ENCODE measurements around the gene COASY. TPM values are rescaled to one million over a fixed set of nuclear protein-coding genes. Genes with fewer than 3 reads are reported as not detected.

COASY gene
- total RNA-seq, 1 experiment from 2014 or later: 131 TPM

DNA sequence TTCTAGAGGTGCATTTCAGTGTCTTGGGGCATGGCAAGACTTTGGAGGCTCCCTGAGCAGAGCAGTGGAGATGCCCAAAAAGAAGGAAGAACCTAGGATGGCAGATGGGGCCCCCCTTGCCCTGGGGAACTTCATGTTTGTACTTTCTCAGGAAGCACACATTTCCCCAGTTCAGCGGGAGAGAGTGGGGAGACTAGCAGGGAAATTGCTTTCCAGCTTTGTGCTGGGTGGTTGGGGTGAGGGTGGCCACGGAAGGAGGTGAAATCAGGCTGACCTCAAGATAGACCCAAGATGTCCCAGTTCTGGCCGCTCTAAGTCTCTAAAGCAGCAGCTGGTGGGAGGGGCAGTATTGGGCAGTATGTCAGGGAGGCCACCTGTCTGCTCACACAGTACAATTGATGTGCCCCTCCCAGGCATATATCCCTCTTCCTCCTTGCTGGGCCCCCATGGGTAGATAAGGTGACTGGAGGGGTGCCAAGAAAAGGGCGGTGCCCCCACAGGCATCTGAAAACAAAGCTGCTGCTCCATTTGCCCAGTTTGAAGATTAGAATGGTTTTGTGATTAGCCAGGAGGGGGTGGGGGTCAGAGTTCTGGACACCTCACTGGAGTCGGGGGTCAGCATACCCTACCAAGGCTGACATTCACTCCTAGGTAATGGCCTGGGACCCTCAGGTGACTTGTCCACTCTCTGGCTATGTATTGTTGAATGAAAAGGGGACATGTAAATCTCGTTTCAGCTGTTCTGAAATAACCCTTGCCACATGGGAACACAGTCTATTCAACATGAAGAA is 43.0 kb upstream of the COASY start (continued):
- TF ChIP-seq, protein P1, sequence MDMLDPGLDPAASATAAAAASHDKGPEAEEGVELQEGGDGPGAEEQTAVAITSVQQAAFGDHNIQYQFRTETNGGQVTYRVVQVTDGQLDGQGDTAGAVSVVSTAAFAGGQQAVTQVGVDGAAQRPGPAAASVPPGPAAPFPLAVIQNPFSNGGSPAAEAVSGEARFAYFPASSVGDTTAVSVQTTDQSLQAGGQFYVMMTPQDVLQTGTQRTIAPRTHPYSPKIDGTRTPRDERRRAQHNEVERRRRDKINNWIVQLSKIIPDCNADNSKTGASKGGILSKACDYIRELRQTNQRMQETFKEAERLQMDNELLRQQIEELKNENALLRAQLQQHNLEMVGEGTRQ (CRISPR knock-in tag; IDR thresholded peaks at IDR 0.05): no peak
- TF ChIP-seq SMAD3 (CRISPR knock-in tag; IDR thresholded peaks at IDR 0.05; ENCODE audit: borderline replicate concordance) (no peak), ZNF423 (CRISPR knock-in tag; IDR thresholded peaks at IDR 0.05) (no peak), ZNF138 (CRISPR knock-in tag; conservative IDR thresholded peaks at IDR 0.05) (no peak), ZNF416 (CRISPR knock-in tag; IDR thresholded peaks at IDR 0.05) (no peak)
- TF ChIP-seq, protein P2, sequence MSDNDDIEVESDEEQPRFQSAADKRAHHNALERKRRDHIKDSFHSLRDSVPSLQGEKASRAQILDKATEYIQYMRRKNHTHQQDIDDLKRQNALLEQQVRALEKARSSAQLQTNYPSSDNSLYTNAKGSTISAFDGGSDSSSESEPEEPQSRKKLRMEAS (CRISPR knock-in tag; IDR thresholded peaks at IDR 0.05): no peak

DNA sequence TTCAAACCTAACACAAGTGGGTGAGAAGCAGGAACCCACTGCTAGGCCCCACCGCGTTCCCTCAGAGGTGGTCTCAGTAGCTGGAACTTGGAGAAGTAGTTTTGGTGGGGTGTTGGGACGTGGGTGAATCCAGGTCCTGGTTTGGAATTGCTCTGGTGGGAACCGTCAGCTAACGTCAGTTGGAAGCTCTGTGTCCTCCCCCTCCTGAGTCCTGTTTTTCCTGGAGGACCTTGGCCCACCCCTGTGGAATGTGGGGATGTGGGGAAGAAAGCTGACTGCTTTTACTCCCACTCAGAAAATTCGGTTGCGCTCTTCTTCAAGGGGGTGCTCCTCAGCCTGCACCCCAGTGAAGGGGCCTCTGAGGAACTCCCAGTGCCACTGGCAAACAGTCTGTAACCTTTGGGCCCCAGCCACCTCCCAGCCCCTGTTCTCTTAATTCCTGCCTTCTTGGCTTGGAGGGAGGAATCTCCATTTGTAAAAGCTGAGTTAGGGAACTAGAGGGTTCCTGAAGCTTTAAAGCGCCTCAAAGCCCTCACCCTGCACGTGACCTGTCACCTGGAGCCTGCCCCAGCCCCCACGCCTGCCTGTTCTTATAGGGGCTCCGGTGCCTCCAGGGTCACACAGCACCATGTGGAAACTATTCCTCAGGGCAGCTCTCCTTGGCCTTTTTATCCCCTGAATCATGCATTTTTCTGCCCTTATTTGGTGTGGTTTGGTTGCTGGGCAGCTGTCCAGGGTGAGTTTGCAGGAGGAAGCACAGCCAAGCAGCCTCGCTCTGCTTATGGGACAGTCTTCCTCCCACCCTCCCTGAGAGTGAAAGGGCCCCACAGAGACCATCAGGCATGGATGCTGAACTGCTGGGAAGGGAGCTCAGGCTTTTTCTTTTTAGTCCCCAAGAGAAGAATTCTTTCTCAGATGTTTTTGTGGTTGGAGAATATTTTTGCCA is 42.1 kb upstream of the COASY start:
- ChIA-PET CTCF (interaction anchor here (0.6 to 4.1 kb wide), 23 partner anchors 7 to 399 kb away, joined by 3 to 72 read pairs (median 4); partner anchors contain the start of genes CAVIN1, KAT2A, MLX and PSMC3IP), POLR2A (interaction anchor here (0.5 to 1.2 kb wide), 7 partner anchors 13 to 97 kb away, joined by 3 to 6 read pairs (median 3); partner anchors contain the start of genes CAVIN1 and NAGLU)
- Mint-ChIP-seq H3K4me3 (no peak overlapping the region), H3K27ac (no peak overlapping the region; the same call in 1 of the 2 replicates), H3K27me3 (ENCODE audit: low read depth) (peaks cover 4% of the 10 kb centered on the region), H3K9me3 (no peaks in the 10 kb centered on the region), H3K36me3 (peaks cover 10% of the 10 kb centered on the region), H3K4me1 (peaks cover 19% of the 10 kb centered on the region)
- ATAC-seq (peak; percentile 64), DNase-seq (ENCODE audit: low spot score) (peak; percentile 54)
- TF ChIP-seq, protein P3, sequence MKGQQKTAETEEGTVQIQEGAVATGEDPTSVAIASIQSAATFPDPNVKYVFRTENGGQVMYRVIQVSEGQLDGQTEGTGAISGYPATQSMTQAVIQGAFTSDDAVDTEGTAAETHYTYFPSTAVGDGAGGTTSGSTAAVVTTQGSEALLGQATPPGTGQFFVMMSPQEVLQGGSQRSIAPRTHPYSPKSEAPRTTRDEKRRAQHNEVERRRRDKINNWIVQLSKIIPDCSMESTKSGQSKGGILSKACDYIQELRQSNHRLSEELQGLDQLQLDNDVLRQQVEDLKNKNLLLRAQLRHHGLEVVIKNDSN (CRISPR knock-in tag; IDR thresholded peaks at IDR 0.05): peak; percentile 94
- TF ChIP-seq, protein P1 (CRISPR knock-in tag; IDR thresholded peaks at IDR 0.05): peak; percentile 91
- TF ChIP-seq, protein P4, sequence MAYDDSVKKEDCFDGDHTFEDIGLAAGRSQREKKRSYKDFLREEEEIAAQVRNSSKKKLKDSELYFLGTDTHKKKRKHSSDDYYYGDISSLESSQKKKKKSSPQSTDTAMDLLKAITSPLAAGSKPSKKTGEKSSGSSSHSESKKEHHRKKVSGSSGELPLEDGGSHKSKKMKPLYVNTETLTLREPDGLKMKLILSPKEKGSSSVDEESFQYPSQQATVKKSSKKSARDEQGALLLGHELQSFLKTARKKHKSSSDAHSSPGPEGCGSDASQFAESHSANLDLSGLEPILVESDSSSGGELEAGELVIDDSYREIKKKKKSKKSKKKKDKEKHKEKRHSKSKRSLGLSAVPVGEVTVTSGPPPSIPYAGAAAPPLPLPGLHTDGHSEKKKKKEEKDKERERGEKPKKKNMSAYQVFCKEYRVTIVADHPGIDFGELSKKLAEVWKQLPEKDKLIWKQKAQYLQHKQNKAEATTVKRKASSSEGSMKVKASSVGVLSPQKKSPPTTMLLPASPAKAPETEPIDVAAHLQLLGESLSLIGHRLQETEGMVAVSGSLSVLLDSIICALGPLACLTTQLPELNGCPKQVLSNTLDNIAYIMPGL (CRISPR knock-in tag; IDR thresholded peaks at IDR 0.05): no peak

DNA sequence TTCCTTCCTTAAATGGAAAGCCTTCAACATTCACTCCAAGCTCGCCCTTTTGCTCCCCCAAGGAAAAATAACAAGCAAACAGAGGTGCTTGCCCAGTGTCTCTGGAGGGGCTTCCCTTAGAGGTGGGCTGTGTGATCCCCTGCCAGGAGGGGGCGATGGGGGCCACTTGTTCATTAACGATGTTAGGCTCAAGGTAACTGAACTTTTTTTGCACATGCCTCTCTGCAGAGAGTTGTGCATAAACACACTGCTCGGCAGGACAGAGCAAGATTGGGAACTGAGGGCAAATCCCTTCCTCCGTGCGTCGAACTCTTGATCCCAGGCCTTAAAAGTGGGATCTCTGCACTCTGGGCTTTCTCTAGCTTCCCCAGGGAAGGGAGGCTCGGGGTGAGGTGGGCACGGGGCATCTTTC is 41.4 kb upstream of the COASY start:
- H3K9me3 Mint-ChIP-seq: no peaks in the 10 kb centered on the region
- H3K4me3 Mint-ChIP-seq: no peak overlapping the region
- ATAC-seq (no peak), DNase-seq (ENCODE audit: low spot score) (peak; percentile 34)
- POLR2A ChIA-PET: interaction anchor here (1.0 to 1.2 kb wide), 4 partner anchors 15 to 98 kb away, joined by 3 to 4 read pairs (median 3); partner anchors contain the start of genes CAVIN1 and NAGLU
- CTCF ChIA-PET: interaction anchor here (0.6 to 2.3 kb wide), 15 partner anchors 10 to 333 kb away, joined by 3 to 12 read pairs (median 5); partner anchors contain the start of genes CAVIN1 and PSMC3IP
- H3K27ac Mint-ChIP-seq: no peak overlapping the region
- H3K27me3 Mint-ChIP-seq (ENCODE audit: low read depth): peaks cover 4% of the 10 kb centered on the region
- H3K4me1 Mint-ChIP-seq: peaks cover 19% of the 10 kb centered on the region
- H3K36me3 Mint-ChIP-seq: peaks cover 10% of the 10 kb centered on the region
- TF ChIP-seq, protein P5, sequence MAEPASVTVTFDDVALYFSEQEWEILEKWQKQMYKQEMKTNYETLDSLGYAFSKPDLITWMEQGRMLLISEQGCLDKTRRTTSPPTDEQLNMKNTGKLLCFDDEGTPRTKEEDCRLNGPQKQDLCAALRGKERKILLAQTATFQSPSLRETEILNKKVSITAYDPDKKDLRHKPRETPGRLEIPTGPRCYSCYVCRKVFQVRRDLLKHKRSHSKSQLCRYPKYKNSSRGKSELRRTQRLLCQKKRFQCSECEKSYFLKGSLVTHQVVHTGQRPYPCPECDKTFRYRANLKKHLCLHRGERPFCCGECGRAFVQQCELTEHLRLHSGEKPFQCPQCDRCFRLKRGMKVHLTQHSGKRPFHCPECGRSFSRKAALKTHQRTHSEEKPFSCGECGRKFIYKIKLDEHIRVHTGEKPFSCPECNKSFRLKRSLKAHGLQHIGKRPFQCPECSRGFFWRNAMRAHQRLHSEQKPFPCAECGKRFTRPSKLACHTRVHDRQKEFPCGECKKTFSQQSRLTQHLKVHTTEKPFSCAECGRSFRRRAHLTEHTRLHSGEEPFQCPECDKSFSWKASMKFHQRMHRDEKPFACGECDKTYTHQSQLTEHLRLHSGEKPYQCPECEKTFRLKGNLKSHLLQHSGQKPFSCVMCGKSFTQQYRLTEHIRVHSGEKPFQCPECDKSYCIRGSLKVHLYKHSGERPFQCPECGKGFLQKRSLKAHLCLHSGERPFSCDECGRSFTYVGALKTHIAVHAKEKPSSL (CRISPR knock-in tag; conservative IDR thresholded peaks at IDR 0.05): no peak
- TF ChIP-seq, protein P6, sequence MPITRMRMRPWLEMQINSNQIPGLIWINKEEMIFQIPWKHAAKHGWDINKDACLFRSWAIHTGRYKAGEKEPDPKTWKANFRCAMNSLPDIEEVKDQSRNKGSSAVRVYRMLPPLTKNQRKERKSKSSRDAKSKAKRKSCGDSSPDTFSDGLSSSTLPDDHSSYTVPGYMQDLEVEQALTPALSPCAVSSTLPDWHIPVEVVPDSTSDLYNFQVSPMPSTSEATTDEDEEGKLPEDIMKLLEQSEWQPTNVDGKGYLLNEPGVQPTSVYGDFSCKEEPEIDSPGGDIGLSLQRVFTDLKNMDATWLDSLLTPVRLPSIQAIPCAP (CRISPR knock-in tag; IDR thresholded peaks at IDR 0.05): no peak
- TF ChIP-seq, protein P7, sequence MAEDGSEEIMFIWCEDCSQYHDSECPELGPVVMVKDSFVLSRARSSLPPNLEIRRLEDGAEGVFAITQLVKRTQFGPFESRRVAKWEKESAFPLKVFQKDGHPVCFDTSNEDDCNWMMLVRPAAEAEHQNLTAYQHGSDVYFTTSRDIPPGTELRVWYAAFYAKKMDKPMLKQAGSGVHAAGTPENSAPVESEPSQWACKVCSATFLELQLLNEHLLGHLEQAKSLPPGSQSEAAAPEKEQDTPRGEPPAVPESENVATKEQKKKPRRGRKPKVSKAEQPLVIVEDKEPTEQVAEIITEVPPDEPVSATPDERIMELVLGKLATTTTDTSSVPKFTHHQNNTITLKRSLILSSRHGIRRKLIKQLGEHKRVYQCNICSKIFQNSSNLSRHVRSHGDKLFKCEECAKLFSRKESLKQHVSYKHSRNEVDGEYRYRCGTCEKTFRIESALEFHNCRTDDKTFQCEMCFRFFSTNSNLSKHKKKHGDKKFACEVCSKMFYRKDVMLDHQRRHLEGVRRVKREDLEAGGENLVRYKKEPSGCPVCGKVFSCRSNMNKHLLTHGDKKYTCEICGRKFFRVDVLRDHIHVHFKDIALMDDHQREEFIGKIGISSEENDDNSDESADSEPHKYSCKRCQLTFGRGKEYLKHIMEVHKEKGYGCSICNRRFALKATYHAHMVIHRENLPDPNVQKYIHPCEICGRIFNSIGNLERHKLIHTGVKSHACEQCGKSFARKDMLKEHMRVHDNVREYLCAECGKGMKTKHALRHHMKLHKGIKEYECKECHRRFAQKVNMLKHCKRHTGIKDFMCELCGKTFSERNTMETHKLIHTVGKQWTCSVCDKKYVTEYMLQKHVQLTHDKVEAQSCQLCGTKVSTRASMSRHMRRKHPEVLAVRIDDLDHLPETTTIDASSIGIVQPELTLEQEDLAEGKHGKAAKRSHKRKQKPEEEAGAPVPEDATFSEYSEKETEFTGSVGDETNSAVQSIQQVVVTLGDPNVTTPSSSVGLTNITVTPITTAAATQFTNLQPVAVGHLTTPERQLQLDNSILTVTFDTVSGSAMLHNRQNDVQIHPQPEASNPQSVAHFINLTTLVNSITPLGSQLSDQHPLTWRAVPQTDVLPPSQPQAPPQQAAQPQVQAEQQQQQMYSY (CRISPR knock-in tag; IDR thresholded peaks at IDR 0.05): no peak
- TF ChIP-seq ESRRA (CRISPR knock-in tag; IDR thresholded peaks at IDR 0.05; ENCODE audit: borderline replicate concordance) (no peak), NFYB (CRISPR knock-in tag; conservative IDR thresholded peaks at IDR 0.05; ENCODE audit: low read depth) (no peak)

Measured in WTC11 (cell line).